Measurements from ENCODE around the gene AUTS2.

AUTS2 gene

GRCh38 chr7:69568266-69568665 is 30.0 kb upstream of the AUTS2 start:
- Histone ChIP-seq H3K4me2 (ENCODE audit: low read depth, low read length, poor library complexity, severe bottlenecking) (no peak overlapping the region), H3K79me2 (ENCODE audit: insufficient read depth, low read length) (no peaks in the 10 kb centered on the region), H3K36me3 (ENCODE audit: insufficient read depth, low read length) (no peaks in the 10 kb centered on the region), H3K9ac (ENCODE audit: low read depth, low read length, poor library complexity, severe bottlenecking) (no peak overlapping the region), H2AFZ (ENCODE audit: low read length) (no peak overlapping the region), H3K9me2 (replicated peaks; ENCODE audit: low read depth, low read length) (no peaks in the 10 kb centered on the region), H3K9me3 (ENCODE audit: insufficient read depth, low read depth, low read length) (no peaks in the 10 kb centered on the region), H3K27me3 (ENCODE audit: insufficient read depth, low read length, poor library complexity, severe bottlenecking) (no peaks in the 10 kb centered on the region), H3K4me3 (ENCODE audit: low read length, poor library complexity, severe bottlenecking) (no peak overlapping the region), H4K20me1 (ENCODE audit: insufficient read depth, low read length, poor library complexity, severe bottlenecking) (no peaks in the 10 kb centered on the region), H3F3A (ENCODE audit: low read depth) (no peaks in the 10 kb centered on the region), H3K4me1 (ENCODE audit: insufficient read depth, low read length, poor library complexity, severe bottlenecking) (no peaks in the 10 kb centered on the region)
- TF ChIP-seq EZH2phosphoT487 (IDR thresholded peaks at IDR 0.05; ENCODE audit: borderline replicate concordance) = no peak
- no peak for TF ChIP-seq CTCF (conservative IDR thresholded peaks at IDR 0.05; ENCODE audit: low read length)

DNA sequence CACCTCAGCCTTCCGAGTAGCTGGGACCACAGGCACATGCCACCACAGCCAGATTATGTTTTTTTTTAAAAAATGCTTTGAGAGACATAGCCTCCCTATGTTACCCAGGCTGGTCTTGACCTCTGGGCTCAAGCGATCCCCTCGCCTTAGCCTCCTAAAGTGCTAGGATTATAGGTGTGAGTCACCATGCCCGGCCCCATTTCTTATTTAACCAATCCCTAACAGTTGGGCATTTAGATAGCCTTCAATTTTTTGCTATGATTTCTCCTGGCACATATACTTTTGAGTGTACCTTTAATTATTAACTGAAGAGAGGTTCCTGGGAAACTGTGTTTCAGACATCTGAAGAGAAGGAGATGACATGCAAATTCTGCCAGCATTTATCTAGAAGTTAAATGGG is 22.6 kb upstream of the AUTS2 start:
- no peaks in the 10 kb centered on the region for H3K36me3 ChIP-seq (ENCODE audit: insufficient read depth, low read length)
- H3K9me2 ChIP-seq (replicated peaks; ENCODE audit: low read depth, low read length) = no peaks in the 10 kb centered on the region
- H3K4me1 ChIP-seq (ENCODE audit: insufficient read depth, low read length, poor library complexity, severe bottlenecking) = no peaks in the 10 kb centered on the region
- no peak overlapping the region for H3K9ac ChIP-seq (ENCODE audit: low read depth, low read length, poor library complexity, severe bottlenecking)
- H3K79me2 ChIP-seq (ENCODE audit: insufficient read depth, low read length) = no peaks in the 10 kb centered on the region
- no peak for TF ChIP-seq CTCF (conservative IDR thresholded peaks at IDR 0.05; ENCODE audit: low read length)
- no peak for TF ChIP-seq EZH2phosphoT487 (IDR thresholded peaks at IDR 0.05; ENCODE audit: borderline replicate concordance)
- H2AFZ ChIP-seq (ENCODE audit: low read length) = no peak overlapping the region
- H3K4me2 ChIP-seq (ENCODE audit: low read depth, low read length, poor library complexity, severe bottlenecking) = no peak overlapping the region
- no peaks in the 10 kb centered on the region for H4K20me1 ChIP-seq (ENCODE audit: insufficient read depth, low read length, poor library complexity, severe bottlenecking)
- H3K27me3 ChIP-seq (ENCODE audit: insufficient read depth, low read length, poor library complexity, severe bottlenecking) = no peaks in the 10 kb centered on the region
- H3F3A ChIP-seq (ENCODE audit: low read depth) = no peaks in the 10 kb centered on the region
- no peak overlapping the region for H3K4me3 ChIP-seq (ENCODE audit: low read length, poor library complexity, severe bottlenecking)
- H3K9me3 ChIP-seq (ENCODE audit: insufficient read depth, low read depth, low read length) = no peaks in the 10 kb centered on the region

GRCh38 chr7:69577221-69577620 is 21.1 kb upstream of the AUTS2 start:
- H3K9ac ChIP-seq (ENCODE audit: low read depth, low read length, poor library complexity, severe bottlenecking) = no peak overlapping the region
- H3K9me3 ChIP-seq (ENCODE audit: insufficient read depth, low read depth, low read length) = no peaks in the 10 kb centered on the region
- H3F3A ChIP-seq (ENCODE audit: low read depth) = no peaks in the 10 kb centered on the region
- no peaks in the 10 kb centered on the region for H3K9me2 ChIP-seq (replicated peaks; ENCODE audit: low read depth, low read length)
- no peaks in the 10 kb centered on the region for H3K27me3 ChIP-seq (ENCODE audit: insufficient read depth, low read length, poor library complexity, severe bottlenecking)
- H3K4me3 ChIP-seq (ENCODE audit: low read length, poor library complexity, severe bottlenecking) = no peak overlapping the region
- no peaks in the 10 kb centered on the region for H4K20me1 ChIP-seq (ENCODE audit: insufficient read depth, low read length, poor library complexity, severe bottlenecking)
- H3K36me3 ChIP-seq (ENCODE audit: insufficient read depth, low read length) = no peaks in the 10 kb centered on the region
- no peaks in the 10 kb centered on the region for H3K79me2 ChIP-seq (ENCODE audit: insufficient read depth, low read length)
- H3K4me2 ChIP-seq (ENCODE audit: low read depth, low read length, poor library complexity, severe bottlenecking) = no peak overlapping the region
- TF ChIP-seq EZH2phosphoT487 (IDR thresholded peaks at IDR 0.05; ENCODE audit: borderline replicate concordance) (no peak), CTCF (conservative IDR thresholded peaks at IDR 0.05; ENCODE audit: low read length) (no peak)
- no peaks in the 10 kb centered on the region for H3K4me1 ChIP-seq (ENCODE audit: insufficient read depth, low read length, poor library complexity, severe bottlenecking)
- H2AFZ ChIP-seq (ENCODE audit: low read length) = peak overlapping the region; percentile 60; the same call in 1 of the 2 replicates
